ENCODE results near the gene GNPNAT1. TPM values are rescaled to one million over a fixed set of nuclear protein-coding genes. Genes with fewer than 3 reads are reported as not detected.

GNPNAT1 gene
- total RNA-seq, 1 donor from 2014 or later = 19.9 TPM

GRCh38 chr14:52781629-52782028, 9.8 kb downstream of the GNPNAT1 start:
- Mint-ChIP-seq H3K27ac (no peak overlapping the region), H3K36me3 (ENCODE audit: insufficient read depth) (peaks cover 1% of the 10 kb centered on the region), H3K4me1 (ENCODE audit: low read depth) (no peaks in the 10 kb centered on the region), H3K9me3 (ENCODE audit: low read depth) (no peaks in the 10 kb centered on the region), H3K4me3 (ENCODE audit: low read depth) (no peak overlapping the region), H3K27me3 (no peaks in the 10 kb centered on the region)
- DNase-seq (ENCODE audit: low spot score, unreplicated experiment) = no peak
- TF ChIP-seq CTCF (IDR thresholded peaks at IDR 0.05; ENCODE audit: unreplicated experiment) = no peak

DNA sequence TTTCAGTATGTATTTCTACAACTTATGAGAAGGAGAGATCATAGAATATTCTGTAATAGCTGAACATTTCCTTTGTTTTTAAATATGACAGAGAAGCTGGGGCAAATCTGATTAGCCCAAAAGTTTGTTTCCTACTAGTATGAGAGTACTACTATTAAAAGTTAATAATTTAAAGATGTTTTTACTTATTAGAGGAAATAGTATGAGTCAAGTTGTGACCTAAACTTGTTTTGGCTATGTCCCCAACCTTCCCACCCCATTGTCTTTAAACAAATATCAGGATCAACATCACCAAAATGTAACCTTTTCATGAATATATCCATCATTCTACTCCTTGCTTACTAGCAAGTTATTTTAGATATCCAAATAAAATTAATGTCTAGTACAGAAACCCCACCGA, 10.5 kb downstream of the GNPNAT1 start:
- Mint-ChIP-seq H3K4me3 (ENCODE audit: low read depth) (no peak overlapping the region), H3K36me3 (ENCODE audit: insufficient read depth) (no peaks in the 10 kb centered on the region), H3K9me3 (ENCODE audit: low read depth) (no peaks in the 10 kb centered on the region), H3K27ac (no peak overlapping the region), H3K27me3 (no peaks in the 10 kb centered on the region), H3K4me1 (ENCODE audit: low read depth) (no peaks in the 10 kb centered on the region)
- TF ChIP-seq CTCF (IDR thresholded peaks at IDR 0.05; ENCODE audit: unreplicated experiment) = no peak
- no peak for DNase-seq (ENCODE audit: low spot score, unreplicated experiment)

DNA sequence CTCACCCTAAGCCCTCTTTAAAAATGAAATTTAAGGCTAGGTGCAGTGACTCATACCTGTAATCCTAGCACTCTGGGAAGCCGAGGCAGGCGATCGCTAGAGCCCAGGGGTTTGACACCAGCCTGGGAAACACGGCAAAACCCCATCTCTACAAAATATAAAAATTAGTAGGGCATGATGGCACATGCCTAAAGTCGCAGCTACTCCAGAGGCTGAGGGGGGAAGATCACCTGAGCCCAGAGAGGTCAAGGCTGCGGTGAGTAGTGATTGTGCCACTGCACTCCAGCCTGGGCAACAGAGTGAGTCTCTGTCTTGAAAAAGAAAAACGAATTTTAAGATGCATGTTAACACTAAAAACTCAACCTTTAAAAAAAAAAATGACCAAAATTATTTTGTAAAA, 12.7 kb downstream of the GNPNAT1 start:
- TF ChIP-seq CTCF (IDR thresholded peaks at IDR 0.05; ENCODE audit: unreplicated experiment) = no peak
- DNase-seq (ENCODE audit: low spot score, unreplicated experiment) = no peak
- H3K27ac Mint-ChIP-seq = no peak overlapping the region
- no peaks in the 10 kb centered on the region for H3K4me1 Mint-ChIP-seq (ENCODE audit: low read depth)
- H3K27me3 Mint-ChIP-seq = no peaks in the 10 kb centered on the region
- H3K9me3 Mint-ChIP-seq (ENCODE audit: low read depth) = no peaks in the 10 kb centered on the region
- no peaks in the 10 kb centered on the region for H3K36me3 Mint-ChIP-seq (ENCODE audit: insufficient read depth)
- H3K4me3 Mint-ChIP-seq (ENCODE audit: low read depth) = no peak overlapping the region

DNA sequence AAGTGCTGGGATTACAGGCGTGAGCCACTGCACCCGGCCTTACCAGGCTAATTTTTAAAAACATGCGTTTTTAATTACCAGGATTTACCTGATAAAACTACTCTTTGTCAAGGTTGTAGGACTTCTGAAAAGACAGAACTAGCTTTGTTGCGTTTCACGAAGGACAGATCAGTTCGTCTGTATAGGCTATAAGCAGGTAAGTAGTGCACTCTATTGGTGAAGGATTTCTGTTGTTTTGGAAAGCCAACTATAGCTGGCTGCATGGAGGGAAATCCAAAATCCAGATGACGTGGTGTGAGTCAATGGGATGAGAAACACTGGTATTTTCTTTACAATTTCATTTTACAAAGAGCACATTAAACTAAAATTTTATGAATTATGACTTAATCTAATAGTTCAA, 14.6 kb downstream of the GNPNAT1 start:
- Mint-ChIP-seq H3K4me1 (ENCODE audit: low read depth) (no peaks in the 10 kb centered on the region), H3K4me3 (ENCODE audit: low read depth) (no peak overlapping the region), H3K27me3 (no peaks in the 10 kb centered on the region), H3K36me3 (ENCODE audit: insufficient read depth) (peaks cover 2% of the 10 kb centered on the region), H3K27ac (no peak overlapping the region), H3K9me3 (ENCODE audit: low read depth) (no peaks in the 10 kb centered on the region)
- no peak for DNase-seq (ENCODE audit: low spot score, unreplicated experiment)
- no peak for TF ChIP-seq CTCF (IDR thresholded peaks at IDR 0.05; ENCODE audit: unreplicated experiment)

- DNase-seq (ENCODE audit: low spot score, unreplicated experiment) = no peak
- no peak overlapping the region for H3K4me3 Mint-ChIP-seq (ENCODE audit: low read depth)
- no peaks in the 10 kb centered on the region for H3K27me3 Mint-ChIP-seq
- no peak overlapping the region for H3K27ac Mint-ChIP-seq
- no peaks in the 10 kb centered on the region for H3K4me1 Mint-ChIP-seq (ENCODE audit: low read depth)
- no peak for TF ChIP-seq CTCF (IDR thresholded peaks at IDR 0.05; ENCODE audit: unreplicated experiment)
- H3K36me3 Mint-ChIP-seq (ENCODE audit: insufficient read depth) = peaks cover 14% of the 10 kb centered on the region
- no peaks in the 10 kb centered on the region for H3K9me3 Mint-ChIP-seq (ENCODE audit: low read depth)
Measured at GRCh38 chr14:52769887-52770286, 21.5 kb downstream of the GNPNAT1 start.
